H9 (cell line): ENCODE measurements around the gene LCE3B. TPM values are rescaled to one million over a fixed set of nuclear protein-coding genes. Genes with fewer than 3 reads are reported as not detected.

ENCODE experiments used
- DNase-seq: peaks from one replicate; pipeline ENCODE4 v3.0.0-alpha.2; 2017
- H2AFZ ChIP-seq: one replicate; pipeline ENCODE4 v1.6.1; 2013; ENCODE audit warnings: mild to moderate bottlenecking, low read length, control low read depth, moderate library complexity
- H2AK5ac ChIP-seq: 2 replicates; pipeline ENCODE4 v1.6.1; 2013; ENCODE audit warnings: low read length, control low read depth, mixed read lengths; ENCODE audit not compliant: insufficient read length
- H2BK120ac ChIP-seq: one replicate; pipeline ENCODE4 v1.6.1; 2013; ENCODE audit warnings: low read depth, mild to moderate bottlenecking, low read length, control low read depth, inconsistent platforms; ENCODE audit not compliant: poor library complexity, severe bottlenecking
- H2BK12ac ChIP-seq: 2 replicates; pipeline ENCODE4 v1.6.1; 2013; ENCODE audit warnings: low read length, control low read depth, mixed read lengths, low read depth; ENCODE audit not compliant: insufficient read length
- H2BK15ac ChIP-seq: 2 replicates; pipeline ENCODE4 v1.6.1; 2013; ENCODE audit warnings: low read depth, low read length, control low read depth
- H2BK20ac ChIP-seq: one replicate; pipeline ENCODE4 v1.6.1; 2013; ENCODE audit warnings: low read depth, mild to moderate bottlenecking, low read length, control low read depth, inconsistent platforms; ENCODE audit not compliant: poor library complexity, severe bottlenecking
- H2BK5ac ChIP-seq: 2 replicates; pipeline ENCODE4 v1.6.1; 2013; ENCODE audit warnings: low read length, control low read depth, mixed read lengths; ENCODE audit not compliant: insufficient read length
- H3K14ac ChIP-seq: 2 replicates; pipeline ENCODE4 v1.6.1; 2013; ENCODE audit warnings: low read length, control low read depth; ENCODE audit not compliant: insufficient read depth
- H3K18ac ChIP-seq: 2 replicates; pipeline ENCODE4 v1.6.1; 2013; ENCODE audit warnings: low read depth, mild to moderate bottlenecking, mixed read lengths, low read length, control low read depth; ENCODE audit not compliant: insufficient read length
- H3K23ac ChIP-seq: 2 replicates; pipeline ENCODE4 v1.6.1; 2013; ENCODE audit warnings: low read length, control low read depth, mixed read lengths, low read depth; ENCODE audit not compliant: insufficient read length
- H3K23me2 ChIP-seq: 2 replicates; pipeline ENCODE4 v1.6.1; 2013; ENCODE audit warnings: low read depth, mild to moderate bottlenecking, mixed read lengths, low read length, control low read depth; ENCODE audit not compliant: insufficient read length, poor library complexity, severe bottlenecking
- H3K27ac ChIP-seq: 2 replicates; pipeline ENCODE4 v1.5.1; 2013; ENCODE audit warnings: low read length, control low read depth, mixed read lengths, low read depth; ENCODE audit not compliant: insufficient read length
- H3K27me3 ChIP-seq: 2 replicates; pipeline ENCODE4 v1.6.1; 2013; ENCODE audit warnings: low read length, control low read depth, inconsistent platforms; ENCODE audit not compliant: insufficient read depth
- H3K4ac ChIP-seq: 2 replicates; pipeline ENCODE4 v1.6.1; 2013; ENCODE audit warnings: low read depth, mild to moderate bottlenecking, control low read depth, inconsistent platforms, low read length, moderate library complexity
- H3K4me1 ChIP-seq: 2 replicates; pipeline ENCODE4 v1.6.1; 2013; ENCODE audit warnings: low read length, control low read depth, inconsistent platforms; ENCODE audit not compliant: insufficient read depth
- H3K4me2 ChIP-seq: 2 replicates; pipeline ENCODE4 v1.6.1; 2013; ENCODE audit warnings: low read length, control low read depth, mixed read lengths; ENCODE audit not compliant: insufficient read length, insufficient read depth
- H3K56ac ChIP-seq: 2 replicates; pipeline ENCODE4 v1.6.1; 2013; ENCODE audit warnings: low read depth, mild to moderate bottlenecking, mixed read lengths, low read length, control low read depth; ENCODE audit not compliant: insufficient read length
- H3K79me1 ChIP-seq: 2 replicates; pipeline ENCODE4 v1.6.1; 2013; ENCODE audit warnings: low read depth, mild to moderate bottlenecking, moderate library complexity, low read length, control low read depth, inconsistent platforms; ENCODE audit not compliant: insufficient read depth, poor library complexity, severe bottlenecking
- H3K79me2 ChIP-seq: 2 replicates; pipeline ENCODE4 v1.6.1; 2013; ENCODE audit warnings: low read length, control low read depth, inconsistent platforms; ENCODE audit not compliant: insufficient read depth
- H3K9ac ChIP-seq: 2 replicates; pipeline ENCODE4 v1.6.1; 2013; ENCODE audit warnings: low read length, control low read depth, mixed read lengths; ENCODE audit not compliant: insufficient read length; ENCODE audit errors: extremely low read depth
- H3K9me3 ChIP-seq: one replicate; pipeline ENCODE4 v1.6.1; 2013; ENCODE audit warnings: low read depth, low read length, inconsistent platforms; ENCODE audit not compliant: control insufficient read depth
- H3T11ph ChIP-seq: one replicate; pipeline ENCODE4 v1.6.1; 2013; ENCODE audit warnings: mild to moderate bottlenecking, low read length, control low read depth, inconsistent platforms
- H4K20me1 ChIP-seq: one replicate; pipeline ENCODE4 v1.6.1; 2013; ENCODE audit not compliant: control insufficient read depth, insufficient read length, insufficient read depth
- H4K5ac ChIP-seq: 2 replicates; pipeline ENCODE4 v1.6.1; 2013; ENCODE audit warnings: low read depth, mild to moderate bottlenecking, mixed read lengths, low read length, control low read depth; ENCODE audit not compliant: insufficient read length
- H4K8ac ChIP-seq: replicated peaks from 2 replicates; pipeline ENCODE4 v1.6.1; 2013; ENCODE audit warnings: low read length, control low read depth, mixed read lengths, low read depth; ENCODE audit not compliant: insufficient read length
- H4K91ac ChIP-seq: 2 replicates; pipeline ENCODE4 v1.6.1; 2013; ENCODE audit warnings: low read depth, mild to moderate bottlenecking, moderate library complexity, mixed read lengths, low read length, control low read depth; ENCODE audit not compliant: insufficient read length
- H3K27ac Mint-ChIP-seq, 3 experiments: 2 replicates in 2 of 3; 3 replicates in 1 of 3; pipeline ENCODE4 v1.8.0; 2020 to 2021; ENCODE audit warnings: mixed read lengths in 3 of 3, mild to moderate bottlenecking in 1 of 3, moderate library complexity in 1 of 3
- H3K27me3 Mint-ChIP-seq: 2 replicates; pipeline ENCODE4 v1.8.0; 2021; ENCODE audit warnings: low read depth, mild to moderate bottlenecking, moderate library complexity, mixed read lengths
- H3K36me3 Mint-ChIP-seq, 3 experiments: 2 replicates in 2 of 3; 3 replicates in 1 of 3; pipeline ENCODE4 v1.8.0; 2020 to 2021; ENCODE audit warnings: low read depth in 3 of 3, mixed read lengths in 3 of 3; ENCODE audit not compliant: insufficient read depth in 1 of 3
- H3K4me1 Mint-ChIP-seq, 2 experiments: 2 replicates each; pipeline ENCODE4 v1.8.0; 2020; ENCODE audit warnings: mixed read lengths in 2 of 2
- H3K4me3 Mint-ChIP-seq, 2 experiments: 2 replicates in 1 of 2; 3 replicates in 1 of 2; pipeline ENCODE4 v1.8.0; 2020 to 2021; ENCODE audit warnings: mild to moderate bottlenecking in 2 of 2, mixed read lengths in 2 of 2, moderate library complexity in 1 of 2
- H3K9me3 Mint-ChIP-seq, 2 experiments: 2 replicates in 1 of 2; 3 replicates in 1 of 2; pipeline ENCODE4 v1.8.0; 2020; ENCODE audit warnings: mild to moderate bottlenecking in 2 of 2, mixed read lengths in 2 of 2, moderate library complexity in 1 of 2
- CTCF ChIP-seq: fragments of 200-600 bp; sonication (generic); conservative IDR thresholded peaks from 3 replicates; pipeline ENCODE4 v1.8.0; 2021; ENCODE audit warnings: antibody characterized with exemption, mild to moderate bottlenecking
- WGBS: extraction: QIAGEN DNeasy Blood & Tissue Kit; methylation state at CpG from one replicate; pipeline ENCODE4 v1.1.7; 2013; ENCODE audit warnings: missing lambda C conversion rate, low lambda C conversion rate, mixed read lengths; ENCODE audit not compliant: insufficient read length; ENCODE audit errors: extremely low coverage; 5-methylcytosine and 5-hydroxymethylcytosine counted together
- total RNA-seq: library from RNA; stranded (reverse); gene quantifications from 2 replicates; pipeline ENCODE4 v1.2.1, GENCODE V29; 2021

Gene LCE3B
- total RNA-seq, 1 experiment from 2014 or later = not detected

GRCh38 chr1:152630596-152630995, 17.0 kb downstream of the LCE3B start:
- no peak overlapping the region for H2AK5ac ChIP-seq
- no peaks in the 10 kb centered on the region for H3K27me3 ChIP-seq
- Mint-ChIP-seq H3K4me1 (no peaks in the 10 kb centered on the region), H3K4me3 (no peak overlapping the region), H3K27ac (no peak overlapping the region), H3K36me3 (peaks cover 0 to 48% (median 12%) of the 10 kb centered on the region in 3 experiments; a peak in 6 of 7 replicates), H3K27me3 (peaks cover 2% of the 10 kb centered on the region; the same call in 1 of the 2 replicates), H3K9me3 (peaks cover 93 to 95% of the 10 kb centered on the region in 2 experiments)
- H3K18ac ChIP-seq = no peak overlapping the region
- no peak overlapping the region for H3K9ac ChIP-seq
- no peaks in the 10 kb centered on the region for H3K79me1 ChIP-seq
- H2BK5ac ChIP-seq = no peak overlapping the region
- H4K20me1 ChIP-seq = no peaks in the 10 kb centered on the region
- no peak overlapping the region for H4K8ac ChIP-seq
- no peak overlapping the region for H2AFZ ChIP-seq
- no peak overlapping the region for H2BK12ac ChIP-seq
- no peaks in the 10 kb centered on the region for H3K23me2 ChIP-seq
- H3T11ph ChIP-seq = no peak overlapping the region
- no peaks in the 10 kb centered on the region for H3K79me2 ChIP-seq
- no peak overlapping the region for H3K4me2 ChIP-seq
- no peak overlapping the region for H2BK120ac ChIP-seq
- H2BK20ac ChIP-seq = no peak overlapping the region
- no peak overlapping the region for H2BK15ac ChIP-seq
- no peak overlapping the region for H3K56ac ChIP-seq
- no peak overlapping the region for H3K23ac ChIP-seq
- H3K14ac ChIP-seq = no peak overlapping the region
- H4K91ac ChIP-seq = no peak overlapping the region
- no CpG with 5 or more reads among the region's 3 CpGs for WGBS
- no peaks in the 10 kb centered on the region for H3K4me1 ChIP-seq
- TF ChIP-seq CTCF = no peak
- peaks cover 88% of the 10 kb centered on the region for H3K9me3 ChIP-seq
- H3K4ac ChIP-seq = no peak overlapping the region
- DNase-seq = no peak
- no peak overlapping the region for H3K27ac ChIP-seq
- no peak overlapping the region for H4K5ac ChIP-seq
